ENCODE data around the gene URGCP. TPM values are rescaled to one million over a fixed set of nuclear protein-coding genes. Genes with fewer than 3 reads are reported as not detected.

Gene URGCP
- total and polyA plus RNA-seq, 2 donors (not counting 1 experiment from before 2014, with no cell fraction given) = 18.3 to 42.1 TPM

GRCh38 chr7:43871064-43871463 lies 35.3 kb downstream of the URGCP start:
- H4K20me1 ChIP-seq (ENCODE audit: control insufficient read depth, extremely low read depth, insufficient read depth, low read length) = no peaks in the 10 kb centered on the region
- no peak overlapping the region for H3K4me3 ChIP-seq (replicated peaks in 1 of 4; ENCODE audit: control extremely low read depth in 1 of 4, insufficient read depth in 1 of 4, low read depth in 3 of 4, low read length in 4 of 4)
- H3K36me3 ChIP-seq (ENCODE audit: control insufficient read depth, insufficient read depth, low read length) = peaks cover 14% of the 10 kb centered on the region
- TF ChIP-seq EZH2 (IDR thresholded peaks at IDR 0.05; ENCODE audit: low read length, missing control alignments) (no peak), CTCF (conservative IDR thresholded peaks at IDR 0.05 in 1 of 2, IDR thresholded peaks at IDR 0.05 in 1 of 2; ENCODE audit: low read depth in 1 of 2, low read length in 2 of 2) (no peak)
- H3K27me3 ChIP-seq (ENCODE audit: control insufficient read depth, insufficient read depth, low read length) = no peaks in the 10 kb centered on the region
- no peak for DNase-seq (ENCODE audit: low read depth in 2 of 2)
- peaks cover 30% of the 10 kb centered on the region for H3K4me1 ChIP-seq (ENCODE audit: control insufficient read depth, extremely low read depth, insufficient read depth, low read length)
- H2AFZ ChIP-seq (ENCODE audit: low read length) = no peak overlapping the region
- no peak overlapping the region for H3K9ac ChIP-seq (ENCODE audit: insufficient read depth, low read length)
- no peaks in the 10 kb centered on the region for H3K9me3 ChIP-seq (ENCODE audit: control insufficient read depth, insufficient read depth, low read depth, low read length)
- peaks cover 11% of the 10 kb centered on the region for H3K79me2 ChIP-seq (ENCODE audit: control insufficient read depth, insufficient read depth, low read length)
- H3K27ac ChIP-seq (ENCODE audit: insufficient read depth, low read length) = peak overlapping the region; percentile 95
- H3K4me2 ChIP-seq (ENCODE audit: extremely low read depth, insufficient read depth, low read length) = no peak overlapping the region

- H3K36me3 ChIP-seq (ENCODE audit: control insufficient read depth, insufficient read depth, low read length) = peaks cover 11% of the 10 kb centered on the region
- H3K4me3 ChIP-seq (replicated peaks in 1 of 4; ENCODE audit: control extremely low read depth in 1 of 4, insufficient read depth in 1 of 4, low read depth in 3 of 4, low read length in 4 of 4) = peak overlapping the region in 2 of 4 experiments; percentile 66 to 79
- H3K9ac ChIP-seq (ENCODE audit: insufficient read depth, low read length) = no peak overlapping the region
- no peak for DNase-seq (ENCODE audit: low read depth in 2 of 2)
- H3K27me3 ChIP-seq (ENCODE audit: control insufficient read depth, insufficient read depth, low read length) = no peaks in the 10 kb centered on the region
- peak overlapping the region; percentile 95 for H3K27ac ChIP-seq (ENCODE audit: insufficient read depth, low read length)
- TF ChIP-seq CTCF (conservative IDR thresholded peaks at IDR 0.05 in 1 of 2, IDR thresholded peaks at IDR 0.05 in 1 of 2; ENCODE audit: low read depth in 1 of 2, low read length in 2 of 2) (no peak), EZH2 (IDR thresholded peaks at IDR 0.05; ENCODE audit: low read length, missing control alignments) (no peak)
- peak overlapping the region; percentile 82 for H3K4me2 ChIP-seq (ENCODE audit: extremely low read depth, insufficient read depth, low read length)
- no peaks in the 10 kb centered on the region for H3K9me3 ChIP-seq (ENCODE audit: control insufficient read depth, insufficient read depth, low read depth, low read length)
- peaks cover 11% of the 10 kb centered on the region for H3K79me2 ChIP-seq (ENCODE audit: control insufficient read depth, insufficient read depth, low read length)
- H4K20me1 ChIP-seq (ENCODE audit: control insufficient read depth, extremely low read depth, insufficient read depth, low read length) = no peaks in the 10 kb centered on the region
- H2AFZ ChIP-seq (ENCODE audit: low read length) = no peak overlapping the region
- H3K4me1 ChIP-seq (ENCODE audit: control insufficient read depth, extremely low read depth, insufficient read depth, low read length) = peaks cover 30% of the 10 kb centered on the region
These were observed 36.1 kb downstream of the URGCP start for GRCh38 chr7:43870316-43870715.

GRCh38 chr7:43869867-43870240 lies 36.5 kb downstream of the URGCP start:
- Histone ChIP-seq H3K4me1 (ENCODE audit: control insufficient read depth, extremely low read depth, insufficient read depth, low read length) (peaks cover 30% of the 10 kb centered on the region), H3K79me2 (ENCODE audit: control insufficient read depth, insufficient read depth, low read length) (peaks cover 11% of the 10 kb centered on the region), H4K20me1 (ENCODE audit: control insufficient read depth, extremely low read depth, insufficient read depth, low read length) (no peaks in the 10 kb centered on the region), H3K36me3 (ENCODE audit: control insufficient read depth, insufficient read depth, low read length) (peaks cover 11% of the 10 kb centered on the region), H3K4me2 (ENCODE audit: extremely low read depth, insufficient read depth, low read length) (peak overlapping the region; percentile 82), H3K27me3 (ENCODE audit: control insufficient read depth, insufficient read depth, low read length) (no peaks in the 10 kb centered on the region), H2AFZ (ENCODE audit: low read length) (no peak overlapping the region), H3K9me3 (ENCODE audit: control insufficient read depth, insufficient read depth, low read depth, low read length) (no peaks in the 10 kb centered on the region), H3K9ac (ENCODE audit: insufficient read depth, low read length) (peak overlapping the region; percentile 78), H3K4me3 (replicated peaks in 1 of 4; ENCODE audit: control extremely low read depth in 1 of 4, insufficient read depth in 1 of 4, low read depth in 3 of 4, low read length in 4 of 4) (peak overlapping the region; percentile 42 to 79 (median 58)), H3K27ac (ENCODE audit: insufficient read depth, low read length) (peak overlapping the region; percentile 95)
- DNase-seq (ENCODE audit: low read depth in 2 of 2) = peak; percentile 93 to 95
- TF ChIP-seq CTCF (conservative IDR thresholded peaks at IDR 0.05 in 1 of 2, IDR thresholded peaks at IDR 0.05 in 1 of 2; ENCODE audit: low read depth in 1 of 2, low read length in 2 of 2) (no peak), EZH2 (IDR thresholded peaks at IDR 0.05; ENCODE audit: low read length, missing control alignments) (no peak)
